Tongue (tissue), 2 donors: Measurements from ENCODE around the gene COLGALT1. TPM values are rescaled to one million over a fixed set of nuclear protein-coding genes. Genes with fewer than 3 reads are reported as not detected.
"Not testable (repeated sequence)": the region's sequence is repeated elsewhere in the genome, so short reads cannot be mapped to it uniquely, and the experiment has no call there.

ENCODE experiments used
- DNase-seq: peaks from one replicate; pipeline ENCODE4 v3.0.0-alpha.2; 2015
- total RNA-seq: library from RNA; depleted of rRNA; stranded (reverse); fragments of >200 nt; gene quantifications from one replicate; pipeline ENCODE4 v1.2.3, GENCODE V29; 2014

The COLGALT1 gene
- total RNA-seq = 66.3 TPM

DNA sequence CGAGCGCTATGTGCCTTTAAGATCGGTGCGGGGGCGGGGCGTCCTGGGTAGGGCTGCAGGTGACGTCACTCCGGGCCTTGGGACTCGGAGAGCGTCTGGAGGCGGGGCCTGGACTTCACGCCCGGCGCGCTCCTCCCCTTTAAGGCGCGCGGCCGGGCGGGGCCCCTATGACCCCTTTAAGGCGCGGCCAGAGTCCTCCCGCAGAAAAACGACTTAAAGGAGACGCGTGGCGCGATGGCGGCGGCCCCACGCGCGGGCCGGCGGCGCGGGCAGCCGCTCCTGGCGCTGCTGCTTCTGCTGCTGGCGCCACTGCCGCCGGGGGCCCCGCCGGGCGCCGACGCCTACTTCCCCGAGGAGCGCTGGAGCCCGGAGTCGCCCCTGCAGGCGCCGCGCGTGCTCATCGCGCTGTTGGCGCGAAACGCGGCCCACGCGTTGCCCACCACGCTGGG, at the start of gene COLGALT1:
TSS of gene COLGALT1 (plus strand) at position 170 of the 449 bp plus-strand sequence. CDS start at position 235, 65 bp downstream.
- peak; percentile 99 for DNase-seq

- no peak for DNase-seq
Measured at GRCh38 chr19:17506745-17507144, 48.7 kb upstream of the COLGALT1 start.

GRCh38 chr19:17508558-17508933, 46.9 kb upstream of the COLGALT1 start:
- DNase-seq = not testable (repeated sequence)

DNA sequence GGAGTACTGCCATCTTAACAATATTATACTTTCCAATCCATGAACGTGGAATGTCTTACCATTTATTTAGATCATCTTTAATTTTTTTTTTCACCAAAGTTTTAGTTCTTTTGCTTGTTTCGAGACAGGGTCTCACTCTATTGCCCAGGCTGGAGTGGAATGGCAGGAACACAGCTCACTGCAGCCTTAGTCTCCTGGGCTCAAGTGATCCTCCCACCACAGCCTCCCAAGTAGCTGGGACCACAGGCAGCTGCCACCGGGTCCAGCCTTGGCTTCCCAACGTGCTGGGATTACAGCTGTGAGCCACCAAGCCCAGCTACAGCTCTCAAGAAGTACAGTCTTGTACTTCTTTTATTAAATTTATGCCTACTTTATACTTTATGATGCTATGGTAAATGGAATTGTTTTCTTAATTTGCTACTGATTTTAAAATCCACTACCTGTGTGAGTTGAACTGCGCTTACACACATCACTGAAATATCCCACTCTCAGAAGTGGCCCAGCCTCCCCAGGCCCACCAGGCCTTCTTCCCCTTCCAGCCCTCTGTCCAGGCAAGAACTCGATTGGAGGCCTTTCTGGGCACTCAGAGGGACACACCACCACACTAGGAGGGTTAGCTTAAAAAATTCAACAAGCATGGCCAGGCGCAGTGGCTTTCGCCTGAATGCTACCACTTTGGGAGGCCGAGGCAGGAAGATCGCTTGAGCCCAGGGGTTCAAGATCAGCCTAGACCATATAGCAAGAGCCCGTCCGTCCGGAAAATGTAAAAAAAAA, 45.0 kb upstream of the COLGALT1 start:
- DNase-seq = no peak

- DNase-seq = peak; percentile 89
Measured at GRCh38 chr19:17511724-17512573, 43.5 kb upstream of the COLGALT1 start.

DNA sequence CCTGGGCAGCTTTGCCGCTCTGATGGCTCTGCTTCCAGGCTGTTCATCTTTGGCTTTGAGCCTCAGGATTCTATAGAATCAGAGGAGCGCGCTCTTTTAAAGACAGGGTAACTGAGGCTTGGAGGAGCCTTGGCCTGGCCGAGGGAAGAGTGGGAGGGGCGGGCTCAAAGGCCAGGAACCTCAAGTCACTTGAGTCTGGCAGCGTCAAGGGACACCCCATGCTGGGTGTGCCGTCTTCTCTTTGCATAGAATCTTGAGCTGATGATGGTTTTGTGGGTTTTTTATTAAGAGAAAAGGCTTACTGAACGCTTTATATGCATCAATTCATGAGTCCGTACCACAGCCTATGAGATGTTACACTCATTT, 42.9 kb upstream of the COLGALT1 start:
- DNase-seq = no peak

DNA sequence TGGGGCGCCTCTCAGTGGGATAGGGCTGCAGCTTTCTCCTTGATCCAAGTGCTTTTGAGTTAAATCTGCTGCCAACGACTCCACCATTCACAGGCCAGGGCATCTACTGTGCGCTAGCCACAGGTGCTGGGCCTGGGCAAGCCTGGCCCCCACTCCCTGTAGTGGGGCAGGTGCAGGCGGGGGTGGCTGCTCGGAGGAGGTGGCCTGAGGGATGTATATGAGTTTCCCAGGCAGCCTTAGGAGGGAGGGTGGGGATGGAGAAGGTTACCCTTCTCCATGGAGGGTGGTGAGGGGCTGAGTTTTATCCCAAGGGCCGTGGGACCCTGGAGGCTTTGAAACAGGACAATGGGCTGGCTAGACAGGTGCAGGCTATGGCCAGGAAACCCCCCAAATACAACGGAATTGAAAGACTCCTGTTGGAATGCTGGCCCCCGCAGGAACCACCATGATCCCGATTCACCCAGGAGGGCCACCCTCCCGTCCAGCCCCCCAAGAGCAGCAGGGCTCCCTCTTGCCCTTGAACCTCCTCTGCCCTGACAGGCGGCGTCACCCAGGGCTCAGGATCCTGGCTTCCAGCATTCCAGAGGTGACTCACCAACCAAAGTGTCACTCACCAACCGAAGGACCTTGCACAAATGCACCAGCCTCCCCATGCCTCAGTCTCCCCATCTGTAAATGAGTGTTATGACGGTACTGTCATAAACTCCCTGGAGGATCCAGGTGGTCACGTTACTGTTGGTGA, 39.9 kb upstream of the COLGALT1 start:
- no peak for DNase-seq

- DNase-seq = no peak
Measured at GRCh38 chr19:17517898-17518297, 37.6 kb upstream of the COLGALT1 start.

DNA sequence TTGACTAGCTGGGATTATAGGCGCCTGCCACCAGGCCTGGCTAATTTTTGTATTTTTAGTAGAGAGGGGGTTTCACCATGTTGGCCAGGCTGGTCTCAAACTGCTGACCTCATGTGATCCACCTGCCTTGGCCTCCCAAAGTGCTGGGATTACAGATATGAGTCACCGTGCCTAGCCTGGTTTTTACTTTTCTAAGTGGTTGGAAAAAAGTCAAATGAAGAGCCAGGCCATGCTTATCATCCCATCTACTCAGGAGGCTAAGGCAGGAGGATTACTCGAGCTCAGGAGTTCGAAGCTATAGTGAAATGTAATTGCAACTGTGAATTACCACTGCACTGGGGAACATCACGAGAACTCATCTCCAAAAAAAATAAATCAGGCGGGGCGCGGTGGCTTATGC, 36.8 kb upstream of the COLGALT1 start:
- DNase-seq = not testable (repeated sequence)

- no peak for DNase-seq
Measured at GRCh38 chr19:17519967-17520366, 35.5 kb upstream of the COLGALT1 start.

- no peak for DNase-seq
Measured at GRCh38 chr19:17520865-17521264, 34.6 kb upstream of the COLGALT1 start.

- DNase-seq = peak; percentile 25
Measured at GRCh38 chr19:17522988-17523872, 32.2 kb upstream of the COLGALT1 start.

DNA sequence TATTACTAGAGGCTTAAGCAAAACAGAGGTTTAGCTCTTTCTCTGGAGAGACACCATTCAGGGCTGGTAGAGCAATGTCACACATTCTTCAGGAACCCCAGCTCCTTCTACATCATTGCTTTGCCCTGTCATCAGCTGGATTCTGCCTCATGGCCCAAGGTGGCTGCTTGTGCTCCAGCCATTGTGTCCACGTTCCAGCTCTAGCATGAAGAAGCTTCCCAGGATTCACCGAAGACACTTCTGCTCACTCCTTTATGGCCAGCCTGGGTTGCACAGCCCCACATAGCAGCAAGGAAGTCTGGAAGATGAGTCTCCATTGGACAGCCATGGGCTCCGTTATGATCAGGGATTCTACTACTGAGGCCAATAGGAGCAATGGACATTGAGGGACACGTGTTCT, 30.8 kb upstream of the COLGALT1 start:
- DNase-seq = no peak

DNA sequence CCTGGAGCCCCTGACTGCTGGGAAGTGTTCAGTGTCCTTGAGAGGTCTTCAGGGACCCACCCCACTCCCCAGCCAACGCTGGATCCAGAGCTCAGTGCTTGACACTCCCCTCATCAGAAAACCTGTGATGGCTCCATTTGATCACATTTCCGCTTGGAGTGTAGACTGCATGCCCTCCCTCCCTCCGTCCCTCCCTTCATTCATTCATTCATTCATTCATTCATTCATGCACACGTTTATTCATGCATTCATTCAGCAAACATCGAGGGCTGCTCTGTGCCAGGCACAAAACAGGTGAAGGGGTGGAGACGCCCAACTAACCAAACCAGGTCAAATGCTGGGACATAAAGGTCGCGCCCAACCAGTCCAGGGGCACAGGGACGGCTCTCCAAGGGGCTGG, 30.3 kb upstream of the COLGALT1 start:
- DNase-seq = no peak

DNA sequence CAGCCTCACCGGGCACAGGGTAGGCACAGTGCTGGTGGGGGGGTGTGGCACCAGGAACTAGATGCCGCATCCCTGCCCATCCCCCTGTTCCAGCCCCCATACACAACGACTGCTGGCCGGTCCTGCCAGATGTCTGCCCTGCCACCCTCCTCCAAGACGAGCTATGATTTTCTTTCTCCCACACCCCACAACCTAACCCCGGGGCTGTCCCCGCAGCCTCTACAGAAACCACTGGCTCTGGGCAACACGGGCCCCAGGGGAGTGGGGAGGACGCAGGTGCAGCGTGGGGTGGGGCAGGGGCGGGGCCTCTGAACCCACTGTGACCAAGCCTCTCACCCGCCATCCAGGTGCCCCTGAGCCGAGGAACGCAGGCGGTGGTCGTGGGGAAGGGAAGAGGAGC, 28.5 kb upstream of the COLGALT1 start:
- DNase-seq = no peak

GRCh38 chr19:17527326-17527725, 28.1 kb upstream of the COLGALT1 start:
- DNase-seq = no peak

GRCh38 chr19:17528610-17529009, 26.8 kb upstream of the COLGALT1 start:
- DNase-seq = no peak

GRCh38 chr19:17529239-17530158, 25.9 kb upstream of the COLGALT1 start:
- DNase-seq = no peak

GRCh38 chr19:17530586-17530985, 24.9 kb upstream of the COLGALT1 start:
- no peak for DNase-seq

- DNase-seq = no peak
Measured at GRCh38 chr19:17532116-17532515, 23.3 kb upstream of the COLGALT1 start.

GRCh38 chr19:17532557-17532956, 22.9 kb upstream of the COLGALT1 start:
- DNase-seq = no peak
